ENCODE results near the gene PLCB4. TPM values are rescaled to one million over a fixed set of nuclear protein-coding genes. Genes with fewer than 3 reads are reported as not detected.

The PLCB4 gene
- total RNA-seq, 1 experiment from 2014 or later, result 12.9 TPM

DNA sequence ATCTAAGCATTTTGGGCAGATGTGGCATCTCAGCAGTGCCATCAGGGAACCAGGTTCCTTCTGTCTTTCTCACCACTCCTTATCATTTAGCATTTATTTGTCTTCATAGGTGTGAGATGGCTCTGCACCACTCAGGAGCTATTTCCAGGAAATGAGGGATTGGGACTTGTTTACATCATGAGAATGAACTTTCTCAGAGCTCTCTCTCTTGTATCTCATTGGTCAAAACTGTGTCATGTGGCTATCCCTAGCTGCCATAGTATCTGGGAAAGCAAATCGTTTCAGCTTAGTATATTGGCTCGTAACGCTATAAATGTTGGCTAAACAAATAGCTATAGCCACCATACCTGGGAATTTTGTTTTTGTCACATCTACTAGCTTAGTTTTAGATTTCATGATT is 23.8 kb downstream of the PLCB4 start:
- DNase-seq, result no peak
- Mint-ChIP-seq H3K4me3 (ENCODE audit: low read depth, unreplicated experiment) (no peak overlapping the region), H3K36me3 (ENCODE audit: insufficient read depth, unreplicated experiment) (no peaks in the 10 kb centered on the region), H3K27ac (ENCODE audit: unreplicated experiment) (no peak overlapping the region), H3K27me3 (ENCODE audit: unreplicated experiment) (no peaks in the 10 kb centered on the region), H3K4me1 (ENCODE audit: low read depth, unreplicated experiment) (peaks cover 9% of the 10 kb centered on the region), H3K9me3 (ENCODE audit: low read depth, unreplicated experiment) (no peaks in the 10 kb centered on the region)
- intact Hi-C loops (cut with micrococcal nuclease; ENCODE audit: unreplicated experiment), result no loop called here
- BruUV-seq (replicated peaks), result no TSS peak
- TF ChIP-seq, protein P1, sequence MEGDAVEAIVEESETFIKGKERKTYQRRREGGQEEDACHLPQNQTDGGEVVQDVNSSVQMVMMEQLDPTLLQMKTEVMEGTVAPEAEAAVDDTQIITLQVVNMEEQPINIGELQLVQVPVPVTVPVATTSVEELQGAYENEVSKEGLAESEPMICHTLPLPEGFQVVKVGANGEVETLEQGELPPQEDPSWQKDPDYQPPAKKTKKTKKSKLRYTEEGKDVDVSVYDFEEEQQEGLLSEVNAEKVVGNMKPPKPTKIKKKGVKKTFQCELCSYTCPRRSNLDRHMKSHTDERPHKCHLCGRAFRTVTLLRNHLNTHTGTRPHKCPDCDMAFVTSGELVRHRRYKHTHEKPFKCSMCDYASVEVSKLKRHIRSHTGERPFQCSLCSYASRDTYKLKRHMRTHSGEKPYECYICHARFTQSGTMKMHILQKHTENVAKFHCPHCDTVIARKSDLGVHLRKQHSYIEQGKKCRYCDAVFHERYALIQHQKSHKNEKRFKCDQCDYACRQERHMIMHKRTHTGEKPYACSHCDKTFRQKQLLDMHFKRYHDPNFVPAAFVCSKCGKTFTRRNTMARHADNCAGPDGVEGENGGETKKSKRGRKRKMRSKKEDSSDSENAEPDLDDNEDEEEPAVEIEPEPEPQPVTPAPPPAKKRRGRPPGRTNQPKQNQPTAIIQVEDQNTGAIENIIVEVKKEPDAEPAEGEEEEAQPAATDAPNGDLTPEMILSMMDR (IDR thresholded peaks at IDR 0.05; ENCODE audit: unreplicated experiment), result no peak
- CTCF ChIA-PET, result no interaction called here

DNA sequence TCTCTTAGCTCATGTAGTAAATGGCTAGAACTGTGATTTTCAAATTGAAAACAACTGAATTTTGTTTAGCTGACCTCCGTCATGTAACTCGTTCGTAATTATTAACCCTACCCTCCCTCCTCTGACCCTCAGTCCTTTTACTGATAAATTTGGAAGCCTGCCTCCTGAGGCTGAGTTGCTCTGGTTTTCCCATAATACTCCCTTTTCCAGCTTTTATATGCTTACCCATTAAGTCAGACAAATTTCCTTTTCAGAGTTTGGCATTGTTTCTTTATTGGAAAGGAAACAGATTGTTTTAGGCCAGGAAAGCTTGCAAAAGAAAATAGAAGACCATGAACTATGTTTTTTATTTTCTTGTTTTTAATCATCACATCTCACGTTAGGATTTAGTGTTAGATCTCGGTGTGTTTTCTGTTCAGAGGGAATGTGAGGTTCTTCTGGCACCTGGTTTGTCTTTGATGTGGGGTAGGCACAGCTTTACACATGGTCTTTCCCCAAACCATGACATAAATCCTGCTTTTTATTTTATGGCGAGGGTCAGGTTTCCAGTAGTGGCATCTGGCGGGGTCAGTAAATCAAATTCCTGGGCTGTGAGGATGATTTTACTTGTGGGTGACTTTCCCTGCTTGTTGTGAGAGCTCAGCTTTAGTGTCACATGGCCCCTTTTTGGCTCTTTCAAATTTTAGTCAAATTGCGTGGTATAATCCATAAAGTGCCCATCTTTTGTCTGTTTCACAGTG is 24.5 kb downstream of the PLCB4 start:
- H3K4me1 Mint-ChIP-seq (ENCODE audit: low read depth, unreplicated experiment), result peaks cover 2% of the 10 kb centered on the region
- H3K36me3 Mint-ChIP-seq (ENCODE audit: insufficient read depth, unreplicated experiment), result no peaks in the 10 kb centered on the region
- TF ChIP-seq, protein P1 (IDR thresholded peaks at IDR 0.05; ENCODE audit: unreplicated experiment), result no peak
- H3K4me3 Mint-ChIP-seq (ENCODE audit: low read depth, unreplicated experiment), result no peak overlapping the region
- no peak for DNase-seq
- H3K27me3 Mint-ChIP-seq (ENCODE audit: unreplicated experiment), result no peaks in the 10 kb centered on the region
- no TSS peak for BruUV-seq (replicated peaks)
- CTCF ChIA-PET, result no interaction called here
- H3K9me3 Mint-ChIP-seq (ENCODE audit: low read depth, unreplicated experiment), result no peaks in the 10 kb centered on the region
- intact Hi-C loops (cut with micrococcal nuclease; ENCODE audit: unreplicated experiment), result no loop called here
- no peak overlapping the region for H3K27ac Mint-ChIP-seq (ENCODE audit: unreplicated experiment)

DNA sequence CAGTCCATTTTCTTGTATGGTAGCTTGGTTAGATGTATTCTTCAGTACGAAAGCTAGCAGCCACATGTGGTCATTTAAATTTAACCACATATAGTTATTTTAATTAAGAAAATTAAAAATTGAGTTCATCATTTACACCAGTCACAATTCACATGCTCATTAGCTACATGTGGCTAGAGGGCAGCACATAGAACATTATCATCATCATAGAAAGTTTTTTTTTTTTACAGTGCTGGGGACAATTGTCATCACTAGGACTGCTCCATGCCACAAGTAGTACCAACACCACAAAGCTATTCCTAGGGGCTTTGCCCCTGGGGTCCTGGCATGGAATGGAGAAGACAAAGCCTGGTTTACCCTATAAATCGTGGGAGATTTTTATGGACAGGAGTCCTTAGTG is 30.5 kb downstream of the PLCB4 start:
- no peak for DNase-seq
- no peaks in the 10 kb centered on the region for H3K36me3 Mint-ChIP-seq (ENCODE audit: insufficient read depth, unreplicated experiment)
- no peaks in the 10 kb centered on the region for H3K27me3 Mint-ChIP-seq (ENCODE audit: unreplicated experiment)
- no peak overlapping the region for H3K27ac Mint-ChIP-seq (ENCODE audit: unreplicated experiment)
- no peak overlapping the region for H3K4me3 Mint-ChIP-seq (ENCODE audit: low read depth, unreplicated experiment)
- BruUV-seq (replicated peaks), result no TSS peak
- no peaks in the 10 kb centered on the region for H3K4me1 Mint-ChIP-seq (ENCODE audit: low read depth, unreplicated experiment)
- CTCF ChIA-PET, result interaction anchor here (0.7 kb wide), 1 partner anchor 262 kb away, joined by 4 read pairs; no protein-coding TSS in a partner anchor
- no peaks in the 10 kb centered on the region for H3K9me3 Mint-ChIP-seq (ENCODE audit: low read depth, unreplicated experiment)
- TF ChIP-seq, protein P1 (IDR thresholded peaks at IDR 0.05; ENCODE audit: unreplicated experiment), result no peak
- intact Hi-C loops (cut with micrococcal nuclease; ENCODE audit: unreplicated experiment), result no loop called here

DNA sequence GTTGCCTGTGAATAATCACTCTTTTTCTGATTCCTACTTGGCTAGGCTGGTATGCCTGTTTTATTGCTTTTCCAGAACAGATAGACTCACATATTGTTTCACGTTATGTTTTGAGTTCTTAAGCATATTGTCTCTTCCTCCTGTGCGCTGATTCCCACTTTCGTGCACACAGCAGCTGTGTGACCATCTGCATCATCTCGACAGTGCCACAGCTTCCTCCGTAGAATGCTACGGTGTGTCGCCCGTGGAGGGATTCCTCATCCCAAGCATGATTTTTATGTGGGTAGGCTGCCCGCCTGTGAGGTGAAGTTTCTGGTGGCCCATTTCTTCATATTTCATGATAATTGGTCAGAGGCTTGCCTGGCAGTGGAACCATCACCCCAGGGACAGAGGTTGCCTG is 31.8 kb downstream of the PLCB4 start:
- no peak overlapping the region for H3K27ac Mint-ChIP-seq (ENCODE audit: unreplicated experiment)
- CTCF ChIA-PET, result no interaction called here
- H3K4me3 Mint-ChIP-seq (ENCODE audit: low read depth, unreplicated experiment), result no peak overlapping the region

More for the DNA sequence above, 31.8 kb downstream of the PLCB4 start:
- no peak for DNase-seq
- TF ChIP-seq, protein P1 (IDR thresholded peaks at IDR 0.05; ENCODE audit: unreplicated experiment), result no peak
- no peaks in the 10 kb centered on the region for H3K36me3 Mint-ChIP-seq (ENCODE audit: insufficient read depth, unreplicated experiment)
- intact Hi-C loops (cut with micrococcal nuclease; ENCODE audit: unreplicated experiment), result no loop called here
- H3K9me3 Mint-ChIP-seq (ENCODE audit: low read depth, unreplicated experiment), result no peaks in the 10 kb centered on the region
- no peaks in the 10 kb centered on the region for H3K4me1 Mint-ChIP-seq (ENCODE audit: low read depth, unreplicated experiment)
- BruUV-seq (replicated peaks), result no TSS peak
- H3K27me3 Mint-ChIP-seq (ENCODE audit: unreplicated experiment), result no peaks in the 10 kb centered on the region
